ENCODE data around the gene TUBG1.
"Not testable (repeated sequence)": the region's sequence is repeated elsewhere in the genome, so short reads cannot be mapped to it uniquely, and the experiment has no call there.

The TUBG1 gene

GRCh38 chr17:42618442-42619150, 9.1 kb downstream of the TUBG1 start:
- DNase-seq (ENCODE audit: extremely low spot score): peak; percentile 79
- CTCF ChIA-PET: interaction anchor here (0.8 to 3.0 kb wide), 25 partner anchors 8 to 206 kb away, joined by 3 to 25 read pairs (median 4); partner anchors contain the start of genes BECN1, CCR10, PLEKHH3 and PSMC3IP
- TF ChIP-seq, protein P1, sequence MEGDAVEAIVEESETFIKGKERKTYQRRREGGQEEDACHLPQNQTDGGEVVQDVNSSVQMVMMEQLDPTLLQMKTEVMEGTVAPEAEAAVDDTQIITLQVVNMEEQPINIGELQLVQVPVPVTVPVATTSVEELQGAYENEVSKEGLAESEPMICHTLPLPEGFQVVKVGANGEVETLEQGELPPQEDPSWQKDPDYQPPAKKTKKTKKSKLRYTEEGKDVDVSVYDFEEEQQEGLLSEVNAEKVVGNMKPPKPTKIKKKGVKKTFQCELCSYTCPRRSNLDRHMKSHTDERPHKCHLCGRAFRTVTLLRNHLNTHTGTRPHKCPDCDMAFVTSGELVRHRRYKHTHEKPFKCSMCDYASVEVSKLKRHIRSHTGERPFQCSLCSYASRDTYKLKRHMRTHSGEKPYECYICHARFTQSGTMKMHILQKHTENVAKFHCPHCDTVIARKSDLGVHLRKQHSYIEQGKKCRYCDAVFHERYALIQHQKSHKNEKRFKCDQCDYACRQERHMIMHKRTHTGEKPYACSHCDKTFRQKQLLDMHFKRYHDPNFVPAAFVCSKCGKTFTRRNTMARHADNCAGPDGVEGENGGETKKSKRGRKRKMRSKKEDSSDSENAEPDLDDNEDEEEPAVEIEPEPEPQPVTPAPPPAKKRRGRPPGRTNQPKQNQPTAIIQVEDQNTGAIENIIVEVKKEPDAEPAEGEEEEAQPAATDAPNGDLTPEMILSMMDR (IDR thresholded peaks at IDR 0.05; ENCODE audit: control extremely low read depth, extremely low read depth, low read depth, missing control alignments): peak; percentile 64
- POLR2A ChIA-PET: interaction anchor here (1.2 kb wide), 1 partner anchor 10 kb away, joined by 5 read pairs; the partner anchor contains the start of genes RETREG3 and TUBG1

DNA sequence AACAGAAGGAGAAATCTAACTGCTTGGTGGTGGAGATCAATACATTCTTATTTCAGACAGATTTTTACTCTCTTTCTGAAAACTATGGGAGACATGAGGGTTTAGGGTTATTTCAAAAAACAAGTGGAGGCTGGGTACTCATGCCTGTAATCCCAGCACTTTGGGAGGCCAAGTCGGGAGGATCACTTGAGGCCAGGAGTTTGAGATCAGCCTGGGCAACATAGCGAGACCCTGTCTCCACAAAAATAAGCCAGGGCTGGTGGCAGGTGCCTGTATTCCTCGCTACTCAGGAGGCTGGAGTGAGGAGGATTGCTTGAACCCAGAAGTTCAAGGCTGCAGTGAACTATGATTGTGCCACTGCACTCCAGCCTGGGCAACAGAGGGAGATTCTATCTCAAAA, 12.5 kb downstream of the TUBG1 start:
- CTCF ChIA-PET: interaction anchor here (1.1 to 1.6 kb wide), 2 partner anchors 14 to 44 kb away, joined by 4 to 6 read pairs; partner anchors contain the start of gene PSMC3IP
- POLR2A ChIA-PET: not testable (repeated sequence)

DNA sequence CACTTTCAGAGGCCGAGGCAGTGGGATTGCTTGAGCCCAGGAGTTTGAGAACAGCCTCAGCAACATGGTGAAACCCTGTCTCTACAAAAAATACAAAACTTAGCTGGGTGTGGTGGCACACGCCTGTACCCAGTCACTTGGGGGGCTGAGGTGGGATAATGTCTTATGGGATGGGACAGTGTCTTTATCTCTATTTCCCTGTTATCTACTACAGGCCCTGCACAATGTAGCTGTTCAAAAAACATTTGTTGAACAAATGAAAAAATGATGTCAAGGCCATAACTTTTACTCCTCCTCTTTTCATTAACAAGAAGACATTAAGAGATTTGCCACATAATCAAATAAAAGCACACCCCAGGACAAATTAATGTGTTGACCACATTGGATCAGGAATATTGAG, 13.8 kb downstream of the TUBG1 start:
- no peak for DNase-seq (ENCODE audit: extremely low spot score)
- ChIA-PET CTCF (interaction anchor here (1.0 to 1.6 kb wide), 5 partner anchors 14 to 56 kb away, joined by 3 to 6 read pairs (median 4); partner anchors contain the start of genes PSMC3IP, RETREG3 and TUBG1), POLR2A (no interaction called here)
- TF ChIP-seq, protein P1 (IDR thresholded peaks at IDR 0.05; ENCODE audit: control extremely low read depth, extremely low read depth, low read depth, missing control alignments): no peak

More for the DNA sequence above, 12.5 kb downstream of the TUBG1 start:
- not testable (repeated sequence) for DNase-seq (ENCODE audit: extremely low spot score)

DNA sequence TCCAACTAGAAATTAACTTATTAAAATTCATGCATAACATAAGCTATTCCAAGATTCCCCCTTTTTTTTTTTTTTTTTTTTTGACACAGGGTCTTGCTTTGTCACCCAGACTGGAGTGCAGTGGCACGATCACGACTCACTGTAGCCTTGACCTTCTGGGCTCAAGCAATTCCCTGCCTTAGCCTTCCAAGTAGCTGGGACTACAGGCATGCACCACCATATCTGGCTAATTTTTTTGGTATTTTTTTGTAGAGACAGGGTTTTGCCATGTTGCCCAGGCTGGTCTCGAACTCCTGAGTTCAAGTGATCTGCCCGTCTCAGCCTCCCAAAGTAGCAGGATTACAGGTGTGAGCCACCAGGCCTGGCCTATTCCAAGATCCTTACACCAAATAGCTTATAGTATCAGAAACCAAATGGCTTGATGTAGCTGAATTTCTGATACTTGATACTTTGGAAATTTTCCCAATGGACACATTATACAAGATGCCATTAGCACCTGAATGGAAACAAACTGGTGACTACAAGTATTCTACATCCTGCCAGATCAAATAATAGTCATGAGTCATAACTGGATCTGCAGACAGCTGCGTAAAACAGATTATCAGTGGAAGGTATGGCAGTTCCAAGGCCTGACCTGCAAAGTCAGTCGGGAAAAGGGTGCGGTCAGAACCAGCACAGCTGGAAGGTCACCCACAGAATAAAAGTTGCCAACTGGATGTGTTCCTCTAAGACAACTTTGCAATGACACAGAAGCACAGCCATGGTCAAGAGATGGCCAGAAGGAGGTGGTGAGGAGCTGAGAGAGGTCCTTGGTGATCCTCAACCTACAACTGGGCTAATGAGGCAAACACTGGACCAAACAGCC, 14.5 kb downstream of the TUBG1 start:
- ChIA-PET CTCF (interaction anchor here (0.9 to 1.5 kb wide), 5 partner anchors 9 to 46 kb away, joined by 3 to 5 read pairs (median 4); partner anchors contain the start of genes RETREG3 and TUBG1), POLR2A (interaction anchor here (0.5 kb wide), 1 partner anchor 164 kb away, joined by 10 read pairs; no protein-coding TSS in a partner anchor)
- DNase-seq (ENCODE audit: extremely low spot score): no peak
- TF ChIP-seq, protein P1 (IDR thresholded peaks at IDR 0.05; ENCODE audit: control extremely low read depth, extremely low read depth, low read depth, missing control alignments): no peak

DNA sequence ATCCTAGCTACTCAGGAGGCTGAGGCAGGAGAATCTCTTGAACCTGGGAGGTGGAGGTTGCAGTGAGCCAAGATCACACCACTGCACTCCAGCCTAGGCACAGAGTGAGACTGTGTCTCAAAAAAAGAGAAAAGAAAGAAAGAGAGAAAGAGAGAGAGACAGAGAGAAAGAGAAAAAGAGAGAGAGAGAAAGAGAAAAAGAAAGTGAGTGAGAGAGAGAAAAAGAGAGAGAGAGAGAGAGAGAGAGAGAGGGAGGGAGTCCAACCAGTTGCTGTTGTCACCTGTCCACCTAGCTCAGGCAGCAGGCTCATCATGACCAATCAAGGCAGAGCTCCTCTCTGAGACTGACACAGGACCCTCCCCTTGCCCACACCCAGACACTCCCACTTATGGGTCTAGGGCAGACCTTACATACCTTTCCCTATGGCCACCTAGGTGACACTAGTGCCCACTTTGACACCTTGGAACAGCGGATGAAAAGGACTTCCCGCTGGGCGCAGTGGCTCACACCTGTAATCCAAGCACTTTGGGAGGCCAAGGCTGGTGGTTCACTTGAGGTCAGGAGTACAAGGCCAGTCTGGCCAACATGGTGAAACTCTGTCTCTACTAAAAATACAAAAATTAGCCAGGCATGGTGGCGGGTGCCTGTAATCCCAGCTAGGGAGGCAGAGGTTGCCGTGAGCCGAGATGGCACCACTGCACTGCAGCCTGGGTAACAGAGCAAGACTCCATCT, 17.7 kb downstream of the TUBG1 start:
- ChIA-PET CTCF (interaction anchor here (0.9 to 2.2 kb wide), 4 partner anchors 9 to 52 kb away, joined by 3 to 7 read pairs (median 4); partner anchors contain the start of gene PSMC3IP), POLR2A (interaction anchor here (0.6 kb wide), 1 partner anchor 400 kb away, joined by 4 read pairs; no protein-coding TSS in a partner anchor)
- not testable (repeated sequence) for DNase-seq (ENCODE audit: extremely low spot score)

DNA sequence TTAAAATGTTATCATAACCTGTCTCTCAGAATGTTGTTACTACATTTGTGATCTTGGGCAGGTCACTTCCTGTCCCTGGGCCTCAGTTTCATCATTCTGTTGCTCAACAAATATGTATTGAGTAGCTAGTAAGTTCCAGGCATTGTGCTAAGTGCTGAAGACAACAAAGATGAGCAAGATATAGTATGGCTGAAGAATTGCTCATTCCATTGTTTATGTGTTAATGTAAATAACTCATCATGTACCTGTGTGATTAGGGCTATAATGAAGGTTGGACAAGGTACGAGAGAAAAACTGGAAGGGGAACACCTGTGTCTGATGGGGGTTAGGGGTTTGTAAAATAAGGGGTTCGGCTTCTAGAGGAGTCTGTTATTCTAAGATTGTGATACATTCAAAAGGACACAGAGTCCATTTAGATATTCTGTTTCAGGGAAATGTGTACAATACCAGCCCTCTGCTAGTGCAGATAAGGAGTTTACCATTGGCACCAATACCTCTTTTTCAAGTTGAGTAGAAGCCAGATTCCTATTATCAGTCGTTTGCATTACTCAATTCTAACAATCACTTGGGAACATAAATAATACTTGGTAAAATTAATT, 20.0 kb downstream of the TUBG1 start:
- TF ChIP-seq, protein P1 (IDR thresholded peaks at IDR 0.05; ENCODE audit: control extremely low read depth, extremely low read depth, low read depth, missing control alignments): no peak
- no peak for DNase-seq (ENCODE audit: extremely low spot score)
- POLR2A ChIA-PET: no interaction called here
- CTCF ChIA-PET: no interaction called here
